SK-N-SH treated with all-trans-retinoic acid at 6 μM for 48 hours (cell line): ENCODE results near the gene PTGS1.

Experiments used
- BACH2 ChIP-seq: fragments of 250-450 bp; sonication (Bioruptor Pico); IDR thresholded peaks from 2 replicates; pipeline ENCODE4 v1.9.0; 2021; ENCODE audit warnings: mild to moderate bottlenecking, borderline replicate concordance
- CSDC2 ChIP-seq: fragments of 250-450 bp; sonication (Bioruptor Pico); IDR thresholded peaks from 2 replicates; pipeline ENCODE4 v1.5.0; 2020; ENCODE audit warnings: mild to moderate bottlenecking, moderate library complexity
- OSR1 ChIP-seq: fragments of 250-450 bp; sonication (Bioruptor Pico); IDR thresholded peaks from 2 replicates; pipeline ENCODE4 v1.8.0; 2022; ENCODE audit warnings: moderate library complexity, mild to moderate bottlenecking, inconsistent platforms
- RARB ChIP-seq: fragments of 250-450 bp; sonication (Bioruptor Pico); IDR thresholded peaks from 2 replicates; pipeline ENCODE4 v1.8.0; 2021; ENCODE audit warnings: mild to moderate bottlenecking, moderate library complexity
- ZC3H10 ChIP-seq: fragments of 250-450 bp; sonication (Bioruptor Pico); IDR thresholded peaks from 2 replicates; pipeline ENCODE4 v1.5.1; 2021; ENCODE audit warnings: mild to moderate bottlenecking, moderate library complexity
- ZNF565 ChIP-seq: fragments of 450-650 bp; formaldehyde crosslinking; conservative IDR thresholded peaks from 2 replicates; pipeline ENCODE4 v1.5.0; 2020; ENCODE audit warnings: low read depth, mild to moderate bottlenecking, moderate library complexity
- TF ChIP-seq, protein P1 (sequence below): fragments of 250-450 bp; sonication (Bioruptor Pico); IDR thresholded peaks from 2 replicates; pipeline ENCODE4 v1.5.0; 2020; ENCODE audit warnings: mild to moderate bottlenecking, moderate library complexity
- TF ChIP-seq, protein P2 (sequence below): fragments of 250-450 bp; sonication (Bioruptor Pico); IDR thresholded peaks from 2 replicates; pipeline ENCODE4 v1.8.0; 2021; ENCODE audit warnings: low read depth, mild to moderate bottlenecking, moderate library complexity, borderline replicate concordance

DNA sequence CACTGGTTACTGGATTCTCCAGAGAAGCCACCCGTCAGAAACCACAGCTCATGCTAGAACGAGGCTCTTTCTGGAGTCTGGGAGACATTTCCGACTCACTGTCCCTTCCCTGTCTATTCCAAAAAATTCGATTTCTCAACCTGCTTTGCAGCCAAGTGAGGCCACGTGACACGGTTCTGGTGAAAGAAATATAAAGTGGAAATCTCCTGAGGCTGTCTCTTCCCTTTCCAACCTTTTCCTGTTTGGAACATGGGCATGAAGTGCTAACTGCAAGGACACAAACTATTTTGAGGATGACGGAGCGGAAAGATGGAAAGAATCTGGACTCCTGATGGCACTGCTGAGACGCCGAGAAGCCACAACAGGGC, 6.1 kb upstream of the PTGS1 start:
- no peak for TF ChIP-seq OSR1 (CRISPR knock-in tag)
- TF ChIP-seq ZC3H10 (CRISPR knock-in tag) = no peak
- TF ChIP-seq, protein P1, sequence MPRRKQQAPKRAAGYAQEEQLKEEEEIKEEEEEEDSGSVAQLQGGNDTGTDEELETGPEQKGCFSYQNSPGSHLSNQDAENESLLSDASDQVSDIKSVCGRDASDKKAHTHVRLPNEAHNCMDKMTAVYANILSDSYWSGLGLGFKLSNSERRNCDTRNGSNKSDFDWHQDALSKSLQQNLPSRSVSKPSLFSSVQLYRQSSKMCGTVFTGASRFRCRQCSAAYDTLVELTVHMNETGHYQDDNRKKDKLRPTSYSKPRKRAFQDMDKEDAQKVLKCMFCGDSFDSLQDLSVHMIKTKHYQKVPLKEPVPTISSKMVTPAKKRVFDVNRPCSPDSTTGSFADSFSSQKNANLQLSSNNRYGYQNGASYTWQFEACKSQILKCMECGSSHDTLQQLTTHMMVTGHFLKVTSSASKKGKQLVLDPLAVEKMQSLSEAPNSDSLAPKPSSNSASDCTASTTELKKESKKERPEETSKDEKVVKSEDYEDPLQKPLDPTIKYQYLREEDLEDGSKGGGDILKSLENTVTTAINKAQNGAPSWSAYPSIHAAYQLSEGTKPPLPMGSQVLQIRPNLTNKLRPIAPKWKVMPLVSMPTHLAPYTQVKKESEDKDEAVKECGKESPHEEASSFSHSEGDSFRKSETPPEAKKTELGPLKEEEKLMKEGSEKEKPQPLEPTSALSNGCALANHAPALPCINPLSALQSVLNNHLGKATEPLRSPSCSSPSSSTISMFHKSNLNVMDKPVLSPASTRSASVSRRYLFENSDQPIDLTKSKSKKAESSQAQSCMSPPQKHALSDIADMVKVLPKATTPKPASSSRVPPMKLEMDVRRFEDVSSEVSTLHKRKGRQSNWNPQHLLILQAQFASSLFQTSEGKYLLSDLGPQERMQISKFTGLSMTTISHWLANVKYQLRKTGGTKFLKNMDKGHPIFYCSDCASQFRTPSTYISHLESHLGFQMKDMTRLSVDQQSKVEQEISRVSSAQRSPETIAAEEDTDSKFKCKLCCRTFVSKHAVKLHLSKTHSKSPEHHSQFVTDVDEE = no peak
- no peak for TF ChIP-seq RARB (CRISPR knock-in tag)
- TF ChIP-seq CSDC2 (CRISPR knock-in tag) = no peak
- TF ChIP-seq BACH2 (CRISPR knock-in tag) = no peak
- no peak for TF ChIP-seq ZNF565 (CRISPR knock-in tag)
- TF ChIP-seq, protein P2, sequence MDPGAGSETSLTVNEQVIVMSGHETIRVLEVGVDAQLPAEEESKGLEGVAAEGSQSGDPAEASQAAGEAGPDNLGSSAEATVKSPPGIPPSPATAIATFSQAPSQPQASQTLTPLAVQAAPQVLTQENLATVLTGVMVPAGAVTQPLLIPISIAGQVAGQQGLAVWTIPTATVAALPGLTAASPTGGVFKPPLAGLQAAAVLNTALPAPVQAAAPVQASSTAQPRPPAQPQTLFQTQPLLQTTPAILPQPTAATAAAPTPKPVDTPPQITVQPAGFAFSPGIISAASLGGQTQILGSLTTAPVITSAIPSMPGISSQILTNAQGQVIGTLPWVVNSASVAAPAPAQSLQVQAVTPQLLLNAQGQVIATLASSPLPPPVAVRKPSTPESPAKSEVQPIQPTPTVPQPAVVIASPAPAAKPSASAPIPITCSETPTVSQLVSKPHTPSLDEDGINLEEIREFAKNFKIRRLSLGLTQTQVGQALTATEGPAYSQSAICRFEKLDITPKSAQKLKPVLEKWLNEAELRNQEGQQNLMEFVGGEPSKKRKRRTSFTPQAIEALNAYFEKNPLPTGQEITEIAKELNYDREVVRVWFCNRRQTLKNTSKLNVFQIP (CRISPR knock-in tag) = no peak
